ACC112 (cell line): Measurements from ENCODE around the gene RBM47.

Experiments used
- H2AFZ ChIP-seq: fragments of 200-600 bp; sonication (generic); one replicate; pipeline ENCODE4 v1.6.0; 2017; ENCODE audit warnings: antibody characterized with exemption, low read length; ENCODE audit not compliant: unreplicated experiment
- H3K27ac ChIP-seq: fragments of 200-600 bp; sonication (generic); 2 replicates; pipeline ENCODE4 v1.5.1; 2014; ENCODE audit warnings: low read depth, mild to moderate bottlenecking, antibody characterized with exemption, low read length, moderate library complexity
- H3K27me3 ChIP-seq: fragments of 200-600 bp; sonication (generic); 2 replicates; pipeline ENCODE4 v1.6.1; 2014; ENCODE audit warnings: mild to moderate bottlenecking, antibody characterized with exemption, low read length, moderate library complexity, mixed read lengths; ENCODE audit not compliant: insufficient read depth
- H3K36me3 ChIP-seq: fragments of 200-600 bp; sonication (generic); 2 replicates; pipeline ENCODE4 v1.6.1; 2016; ENCODE audit warnings: mild to moderate bottlenecking, antibody characterized with exemption, low read length, moderate library complexity, mixed read lengths; ENCODE audit not compliant: insufficient read depth
- H3K4me1 ChIP-seq: fragments of 200-600 bp; sonication (generic); one replicate; pipeline ENCODE4 v1.6.1; 2016; ENCODE audit warnings: low read length, mixed read lengths; ENCODE audit not compliant: insufficient read depth, unreplicated experiment, control insufficient read depth
- H3K4me3 ChIP-seq: fragments of 200-600 bp; sonication (generic); 2 replicates; pipeline ENCODE4 v1.5.1; 2014; ENCODE audit warnings: mild to moderate bottlenecking, low read depth, low read length
- H3K79me2 ChIP-seq: fragments of 200-600 bp; sonication (generic); one replicate; pipeline ENCODE4 v1.6.0; 2016; ENCODE audit warnings: low read length; ENCODE audit not compliant: control insufficient read depth, unreplicated experiment, insufficient read depth

RBM47 gene

DNA sequence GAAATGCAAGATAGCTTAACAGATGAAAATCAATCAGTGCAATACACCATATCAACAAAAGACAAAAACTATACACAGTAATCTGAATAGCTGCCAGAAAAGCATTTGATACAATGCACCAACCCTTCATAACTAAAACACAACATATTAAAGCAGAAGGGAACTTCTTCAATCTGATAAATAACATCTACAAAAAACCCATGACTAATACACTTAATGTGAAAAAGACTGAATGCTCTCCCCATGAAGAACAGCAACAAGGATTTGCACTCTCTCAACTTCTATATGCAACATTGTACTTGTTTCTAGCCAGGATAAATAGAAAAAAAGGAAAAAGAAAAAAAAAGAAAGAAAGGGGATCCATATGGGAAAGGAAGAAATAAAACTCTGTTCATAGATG lies 139.7 kb downstream of the RBM47 start:
- no peak overlapping the region for H3K4me3 ChIP-seq
- no peak overlapping the region for H3K27ac ChIP-seq
- no peaks in the 10 kb centered on the region for H3K79me2 ChIP-seq
- peaks cover 19% of the 10 kb centered on the region for H3K4me1 ChIP-seq
- H3K36me3 ChIP-seq, result no peaks in the 10 kb centered on the region
- H2AFZ ChIP-seq, result no peak overlapping the region
- 0 out of 2 replicates have a peak, but pooled peaks cover 2% of the 10 kb centered on the region for H3K27me3 ChIP-seq

DNA sequence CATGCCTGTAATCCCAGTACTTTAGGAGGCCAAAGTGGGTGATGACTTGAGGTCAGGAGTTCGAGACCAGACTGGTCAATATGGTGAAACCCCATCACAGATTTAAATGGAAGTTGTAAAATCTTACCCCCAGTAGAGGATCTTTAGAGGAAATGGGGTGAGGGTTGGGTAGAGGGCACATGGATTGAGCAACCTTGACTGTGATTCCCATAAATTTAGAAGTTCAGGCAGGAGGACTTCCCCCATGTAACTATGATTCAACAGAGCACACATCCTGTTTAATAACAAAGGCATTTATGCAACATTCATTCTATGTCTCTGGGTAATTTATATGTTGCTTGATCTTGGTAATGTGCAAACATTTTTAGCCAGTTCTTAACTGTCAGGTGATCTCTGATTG lies 143.1 kb downstream of the RBM47 start:
- H2AFZ ChIP-seq, result no peak overlapping the region
- H3K27ac ChIP-seq, result peak overlapping the region; percentile 49

DNA sequence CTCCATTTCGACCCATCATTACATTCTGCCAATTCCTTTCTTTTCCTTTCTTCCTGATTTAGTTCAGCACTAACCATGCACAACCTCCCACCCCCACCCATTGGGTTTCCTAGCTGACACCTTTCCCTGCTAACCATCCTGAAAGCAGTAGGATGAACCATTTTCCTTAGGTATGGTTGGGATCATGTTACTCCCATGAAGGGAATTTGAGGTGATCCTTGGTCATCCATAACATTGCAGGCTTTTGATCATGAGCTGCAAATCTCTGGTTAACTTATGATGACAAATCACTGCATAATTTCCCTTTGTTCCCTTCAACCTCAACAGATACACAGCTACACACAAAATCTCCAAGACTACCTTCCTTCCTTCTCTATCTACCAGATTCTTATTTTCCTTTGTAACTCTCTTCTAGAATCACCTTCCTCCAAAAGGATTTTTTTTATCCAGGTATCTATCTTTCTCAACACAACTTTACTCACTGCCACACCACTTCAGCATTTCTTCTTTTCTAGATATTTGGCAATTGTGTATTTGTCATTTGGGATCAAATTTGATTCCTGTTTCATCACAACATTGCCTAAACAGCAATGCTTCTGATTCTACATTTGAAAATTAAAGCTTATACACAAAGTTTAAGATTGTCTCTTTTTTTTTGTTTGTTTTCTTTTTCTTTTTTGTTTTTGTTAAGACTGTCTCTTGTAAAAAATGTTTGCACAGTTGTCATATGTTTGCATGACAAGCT lies 145.1 kb downstream of the RBM47 start:
- Histone ChIP-seq H3K27me3 (no peaks in the 10 kb centered on the region), H3K27ac (no peak overlapping the region), H3K79me2 (no peaks in the 10 kb centered on the region), H2AFZ (no peak overlapping the region), H3K36me3 (no peaks in the 10 kb centered on the region), H3K4me3 (no peak overlapping the region), H3K4me1 (peaks cover 13% of the 10 kb centered on the region)

More for the DNA sequence above, 143.1 kb downstream of the RBM47 start:
- H3K36me3 ChIP-seq, result no peaks in the 10 kb centered on the region
- no peaks in the 10 kb centered on the region for H3K79me2 ChIP-seq
- peaks cover 16% of the 10 kb centered on the region for H3K4me1 ChIP-seq
- no peaks in the 10 kb centered on the region for H3K27me3 ChIP-seq
- no peak overlapping the region for H3K4me3 ChIP-seq

DNA sequence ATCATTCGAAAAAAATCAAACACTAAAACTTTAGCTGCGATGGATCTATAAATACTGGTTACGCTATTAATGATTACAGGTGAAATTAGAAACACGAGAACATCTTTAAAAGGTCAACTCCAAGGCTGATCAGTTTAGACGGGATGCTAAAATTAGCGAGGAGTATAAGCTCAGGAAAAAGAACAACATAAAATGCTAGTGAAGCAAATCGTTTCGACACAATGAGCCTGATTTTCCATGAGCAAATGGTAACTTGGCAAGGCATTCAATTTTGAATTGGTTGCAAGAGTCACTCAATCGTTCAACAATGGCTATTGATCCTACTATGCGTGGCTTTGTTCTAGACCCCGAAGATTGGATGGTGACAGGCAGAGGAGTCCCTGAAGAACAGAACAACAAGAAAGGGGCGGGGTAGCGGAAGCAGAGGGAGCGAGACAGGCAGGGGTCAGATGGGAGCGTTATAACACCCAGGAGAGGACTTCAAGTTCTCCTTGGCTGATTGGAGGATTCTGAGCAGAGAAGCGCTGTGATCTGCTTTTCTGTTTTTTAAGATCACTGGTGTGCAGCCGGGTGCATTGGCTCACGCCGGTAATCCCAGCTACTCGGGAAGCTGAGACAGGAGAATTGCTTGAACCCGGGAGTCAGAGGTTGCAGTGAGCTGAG lies 146.5 kb downstream of the RBM47 start:
- no peaks in the 10 kb centered on the region for H3K79me2 ChIP-seq

DNA sequence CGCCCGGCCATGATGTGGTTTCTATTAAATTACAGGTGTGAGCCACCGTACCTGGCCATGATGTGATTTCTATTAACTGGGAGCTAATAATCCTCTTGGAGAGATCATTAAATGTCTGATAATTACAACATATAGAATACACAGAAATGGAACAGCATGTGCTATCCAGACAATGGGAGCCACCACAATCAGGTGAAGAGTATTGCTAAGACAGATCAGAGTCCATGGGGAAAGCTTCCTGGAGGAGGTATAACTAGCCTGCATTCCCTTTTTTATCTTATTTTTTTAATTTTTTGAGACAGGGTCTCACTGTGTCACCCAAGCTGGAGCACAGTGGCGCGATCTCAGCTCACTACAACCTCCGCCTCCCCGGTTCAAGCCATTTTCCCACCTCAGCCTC lies 147.7 kb downstream of the RBM47 start:
- no peaks in the 10 kb centered on the region for H3K36me3 ChIP-seq
- no peaks in the 10 kb centered on the region for H3K27me3 ChIP-seq
- no peak overlapping the region for H2AFZ ChIP-seq
- no peak overlapping the region for H3K4me3 ChIP-seq
- no peak overlapping the region for H3K27ac ChIP-seq
- no peaks in the 10 kb centered on the region for H3K79me2 ChIP-seq
- H3K4me1 ChIP-seq, result peaks cover 10% of the 10 kb centered on the region

More for the DNA sequence above, 146.5 kb downstream of the RBM47 start:
- Histone ChIP-seq H3K27me3 (no peaks in the 10 kb centered on the region), H3K4me3 (no peak overlapping the region), H3K36me3 (no peaks in the 10 kb centered on the region), H3K27ac (no peak overlapping the region), H2AFZ (no peak overlapping the region), H3K4me1 (peaks cover 13% of the 10 kb centered on the region)

DNA sequence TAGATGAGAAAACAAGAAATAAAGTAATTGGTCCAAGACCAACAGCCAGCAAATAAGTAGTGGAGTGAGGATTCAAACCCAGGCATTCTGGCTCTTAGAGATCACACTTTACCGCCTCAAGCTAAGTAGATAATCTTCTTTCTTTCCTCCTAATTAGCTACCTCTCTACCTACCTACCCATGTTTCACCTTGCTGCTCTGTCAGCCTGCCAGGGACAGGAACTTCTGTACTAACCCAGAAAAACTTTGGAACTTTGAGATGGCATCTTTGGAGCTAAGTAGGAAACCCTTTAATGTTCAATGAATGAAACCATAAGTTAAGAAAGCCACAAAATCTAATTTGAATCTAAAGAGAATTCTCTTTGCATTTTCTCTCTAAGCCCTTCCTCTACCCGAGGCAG lies 149.4 kb downstream of the RBM47 start:
- H3K27me3 ChIP-seq, result no peaks in the 10 kb centered on the region
- no peak overlapping the region for H3K27ac ChIP-seq
- H3K4me3 ChIP-seq, result no peak overlapping the region
- no peaks in the 10 kb centered on the region for H3K79me2 ChIP-seq
- H3K36me3 ChIP-seq, result no peaks in the 10 kb centered on the region
- no peak overlapping the region for H2AFZ ChIP-seq
- peaks cover 9% of the 10 kb centered on the region for H3K4me1 ChIP-seq

DNA sequence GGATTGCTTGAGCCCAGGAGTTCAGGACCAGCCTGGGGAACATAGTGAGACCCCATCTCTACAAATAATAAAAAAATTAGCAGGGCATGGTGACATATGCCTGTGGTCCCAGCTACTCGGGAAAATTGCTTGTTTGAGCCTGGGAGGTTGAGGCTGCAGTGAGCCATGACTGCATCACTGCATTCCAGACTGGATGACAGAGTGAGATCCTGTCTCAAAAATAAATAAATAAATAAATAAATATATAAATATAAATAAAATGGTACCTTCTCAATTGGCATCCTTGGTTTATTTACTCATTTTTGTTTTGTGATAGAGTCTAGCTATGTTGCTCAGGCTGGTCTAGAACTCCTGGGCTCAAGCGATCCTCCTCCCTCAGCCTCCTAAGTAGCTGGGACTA lies 150.3 kb downstream of the RBM47 start:
- H3K27ac ChIP-seq, result no peak overlapping the region
- H3K4me1 ChIP-seq, result peaks cover 12% of the 10 kb centered on the region
- no peaks in the 10 kb centered on the region for H3K36me3 ChIP-seq
- no peak overlapping the region for H2AFZ ChIP-seq
- no peaks in the 10 kb centered on the region for H3K79me2 ChIP-seq
- no peak overlapping the region for H3K4me3 ChIP-seq
- no peaks in the 10 kb centered on the region for H3K27me3 ChIP-seq

DNA sequence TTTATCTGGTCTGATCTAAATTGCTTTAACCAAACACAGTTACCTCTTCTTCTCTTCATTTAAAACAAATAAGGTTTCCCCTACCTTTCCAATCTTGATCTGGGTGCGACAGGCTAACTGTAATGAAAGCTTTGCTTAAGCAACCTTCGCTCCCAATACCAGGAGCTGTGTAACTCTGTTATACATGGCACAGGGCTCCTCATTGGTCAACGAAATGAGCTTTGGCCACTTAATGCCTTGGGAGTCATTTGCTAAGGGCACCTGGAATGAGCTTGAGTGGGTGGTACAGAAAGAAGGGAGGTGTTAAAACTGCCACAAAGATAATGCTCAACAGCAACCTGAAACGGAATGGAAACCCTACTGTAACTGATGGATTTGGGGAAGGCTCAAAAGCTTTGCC lies 154.1 kb downstream of the RBM47 start:
- H3K36me3 ChIP-seq, result no peaks in the 10 kb centered on the region
- peak overlapping the region; percentile 47 for H2AFZ ChIP-seq
- H3K79me2 ChIP-seq, result no peaks in the 10 kb centered on the region
- H3K27me3 ChIP-seq, result no peaks in the 10 kb centered on the region
- H3K4me1 ChIP-seq, result peaks cover 12% of the 10 kb centered on the region
- no peak overlapping the region for H3K27ac ChIP-seq
- no peak overlapping the region for H3K4me3 ChIP-seq

DNA sequence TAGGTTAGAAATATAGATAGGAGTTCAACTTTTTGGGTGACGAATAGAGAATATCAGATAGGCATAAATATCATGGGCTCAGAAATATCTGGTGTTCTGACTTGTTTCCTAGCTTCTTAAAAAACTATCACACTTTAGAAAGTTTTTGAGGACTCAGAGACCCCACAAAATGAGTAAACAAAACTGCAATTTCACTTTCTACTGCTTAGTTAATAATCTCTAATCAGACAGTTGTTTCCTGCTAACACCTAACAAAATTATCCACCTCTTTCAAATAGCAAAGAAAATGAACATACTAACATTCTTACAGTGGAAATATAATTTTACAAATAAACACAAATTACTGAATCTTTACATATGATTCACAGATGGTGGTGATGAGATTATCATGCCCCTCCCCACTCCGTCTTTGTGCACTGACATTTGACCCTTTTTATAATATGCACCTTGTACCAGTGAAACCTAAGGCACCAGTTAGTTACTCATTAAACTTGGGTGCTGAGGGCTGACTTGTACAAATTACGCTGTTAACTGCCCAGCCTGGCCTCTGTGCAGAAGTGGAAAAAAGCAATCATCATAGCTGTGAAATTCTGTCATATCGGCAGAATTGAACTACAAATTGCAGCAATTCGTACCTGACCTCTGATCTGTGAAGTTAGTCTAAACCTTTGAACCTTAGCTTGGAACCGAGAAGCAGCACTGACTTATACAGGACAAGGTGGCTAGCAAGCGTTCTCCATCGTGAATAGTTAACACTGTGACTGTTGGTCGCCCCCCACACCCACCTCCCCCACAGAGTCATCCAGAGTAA lies 155.9 kb downstream of the RBM47 start:
- no peak overlapping the region for H2AFZ ChIP-seq
- H3K36me3 ChIP-seq, result no peaks in the 10 kb centered on the region
- H3K79me2 ChIP-seq, result no peaks in the 10 kb centered on the region

DNA sequence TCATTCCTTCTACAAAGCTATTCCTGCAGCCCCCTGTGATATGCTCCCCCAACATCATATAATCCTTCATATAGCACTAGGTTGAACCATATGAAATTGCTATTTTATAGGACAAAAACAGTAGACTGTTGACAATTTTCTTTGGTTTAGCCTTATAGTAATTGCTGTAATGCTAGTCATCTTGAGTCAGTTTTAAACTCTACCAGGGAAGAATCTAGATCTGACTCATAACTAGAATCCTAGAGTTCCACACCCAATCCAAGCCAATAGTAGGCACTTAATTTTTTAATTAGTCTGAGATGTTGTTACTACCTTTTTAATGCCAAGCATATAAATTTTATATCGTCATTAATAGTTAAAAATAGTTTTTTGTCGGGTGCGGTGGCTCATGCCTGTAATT lies 157.7 kb downstream of the RBM47 start:
- no peak overlapping the region for H3K4me3 ChIP-seq
- H3K27me3 ChIP-seq, result no peaks in the 10 kb centered on the region
- H2AFZ ChIP-seq, result no peak overlapping the region
- no peak overlapping the region for H3K27ac ChIP-seq
- H3K36me3 ChIP-seq, result no peaks in the 10 kb centered on the region
- H3K79me2 ChIP-seq, result no peaks in the 10 kb centered on the region
- peaks cover 12% of the 10 kb centered on the region for H3K4me1 ChIP-seq

More for the DNA sequence above, 155.9 kb downstream of the RBM47 start:
- no peaks in the 10 kb centered on the region for H3K27me3 ChIP-seq
- no peak overlapping the region for H3K4me3 ChIP-seq
- peaks cover 12% of the 10 kb centered on the region for H3K4me1 ChIP-seq
- H3K27ac ChIP-seq, result no peak overlapping the region
